ENCODE measurements around the gene SMG7.

SMG7 gene

GRCh38 chr1:183472488-183473216 is at the start of gene SMG7:
Gene SMG7, plus strand, starts transcription at chr1:183472499. Its CDS starts 122 bp downstream, at chr1:183472621.
- peak in 1 of 2 experiments; percentile 66 for DNase-seq

- DNase-seq: no peak
Observed at GRCh38 chr1:183423541-183423940, 48.8 kb upstream of the SMG7 start.

- DNase-seq: no peak
Observed at GRCh38 chr1:183424691-183425090, 47.6 kb upstream of the SMG7 start.

- DNase-seq: peak in 1 of 2 experiments; percentile 7
Observed at GRCh38 chr1:183427591-183427990, 44.7 kb upstream of the SMG7 start.

- DNase-seq: no peak
Observed at GRCh38 chr1:183431840-183432547, 40.3 kb upstream of the SMG7 start.

- DNase-seq: no peak
Observed at GRCh38 chr1:183432548-183432875, 39.8 kb upstream of the SMG7 start.

GRCh38 chr1:183433703-183434102 is 38.6 kb upstream of the SMG7 start:
- DNase-seq: no peak

- DNase-seq: no peak
Observed at GRCh38 chr1:183435497-183435896, 36.8 kb upstream of the SMG7 start.

- no peak for DNase-seq
Observed at GRCh38 chr1:183438060-183438459, 34.2 kb upstream of the SMG7 start.

- DNase-seq: no peak
Observed at GRCh38 chr1:183443011-183443410, 29.3 kb upstream of the SMG7 start.

GRCh38 chr1:183443466-183443865 is 28.8 kb upstream of the SMG7 start:
- no peak for DNase-seq

GRCh38 chr1:183444243-183444642 is 28.1 kb upstream of the SMG7 start:
- no peak for DNase-seq

- DNase-seq: no peak
Observed at GRCh38 chr1:183449223-183449770, 23.0 kb upstream of the SMG7 start.

- DNase-seq: no peak
Observed at GRCh38 chr1:183450093-183450492, 22.2 kb upstream of the SMG7 start.

- no peak for DNase-seq
Observed at GRCh38 chr1:183454377-183454776, 17.9 kb upstream of the SMG7 start.

GRCh38 chr1:183456826-183457225 is 15.5 kb upstream of the SMG7 start:
- DNase-seq: no peak

GRCh38 chr1:183457449-183457848 is 14.8 kb upstream of the SMG7 start:
- DNase-seq: no peak

GRCh38 chr1:183460596-183460995 is 11.7 kb upstream of the SMG7 start:
- no peak for DNase-seq

- no peak for DNase-seq
Observed at GRCh38 chr1:183461350-183461749, 10.9 kb upstream of the SMG7 start.

GRCh38 chr1:183463566-183463965 is 8.7 kb upstream of the SMG7 start:
- DNase-seq: no peak

GRCh38 chr1:183466781-183467180 is 5.5 kb upstream of the SMG7 start:
- DNase-seq: no peak

- DNase-seq: no peak
Observed at GRCh38 chr1:183467687-183468086, 4.6 kb upstream of the SMG7 start.

GRCh38 chr1:183470147-183470960 is 1.9 kb upstream of the SMG7 start:
- peak; percentile 89 to 92 for DNase-seq

Measured in NCI-H187 (cell line).